ENCODE measurements around the gene UGT2B11.
"Not testable (repeated sequence)": the region's sequence is repeated elsewhere in the genome, so short reads cannot be mapped to it uniquely, and the experiment has no call there.

Gene UGT2B11

GRCh38 chr4:69214716-69215115, at the start of gene UGT2B11:
TSS of gene UGT2B11 (minus strand) at chr4:69214748. CDS start at chr4:69214722, 26 bp downstream.
- in situ Hi-C loops (cut with MboI; ENCODE audit: low sequenced_read_pairs) = no loop called here

GRCh38 chr4:69253147-69253772, 38.7 kb upstream of the UGT2B11 start:
- in situ Hi-C loops (cut with MboI; ENCODE audit: low sequenced_read_pairs) = not testable (repeated sequence)

GRCh38 chr4:69250884-69251283, 36.3 kb upstream of the UGT2B11 start:
- in situ Hi-C loops (cut with MboI; ENCODE audit: low sequenced_read_pairs) = not testable (repeated sequence)

GRCh38 chr4:69242562-69243240, 28.2 kb upstream of the UGT2B11 start:
- in situ Hi-C loops (cut with MboI; ENCODE audit: low sequenced_read_pairs) = not testable (repeated sequence)

GRCh38 chr4:69241746-69242145, 27.2 kb upstream of the UGT2B11 start:
- in situ Hi-C loops (cut with MboI; ENCODE audit: low sequenced_read_pairs) = not testable (repeated sequence)

- in situ Hi-C loops (cut with MboI; ENCODE audit: low sequenced_read_pairs) = not testable (repeated sequence)
These were observed 26.2 kb upstream of the UGT2B11 start for GRCh38 chr4:69240787-69241186.

GRCh38 chr4:69239557-69240168, 25.1 kb upstream of the UGT2B11 start:
- in situ Hi-C loops (cut with MboI; ENCODE audit: low sequenced_read_pairs) = no loop called here

- in situ Hi-C loops (cut with MboI; ENCODE audit: low sequenced_read_pairs) = no loop called here
These were observed 24.5 kb upstream of the UGT2B11 start for GRCh38 chr4:69239092-69239491.

GRCh38 chr4:69224891-69225290, 10.3 kb upstream of the UGT2B11 start:
- in situ Hi-C loops (cut with MboI; ENCODE audit: low sequenced_read_pairs) = no loop called here

- in situ Hi-C loops (cut with MboI; ENCODE audit: low sequenced_read_pairs) = not testable (repeated sequence)
These were observed 8.7 kb upstream of the UGT2B11 start for GRCh38 chr4:69223277-69223676.

- in situ Hi-C loops (cut with MboI; ENCODE audit: low sequenced_read_pairs) = not testable (repeated sequence)
These were observed 3.9 kb upstream of the UGT2B11 start for GRCh38 chr4:69218491-69218890.

- in situ Hi-C loops (cut with MboI; ENCODE audit: low sequenced_read_pairs) = no loop called here
These were observed 3.6 kb downstream of the UGT2B11 start for GRCh38 chr4:69210911-69211310.

GRCh38 chr4:69198506-69198905, 16.0 kb downstream of the UGT2B11 start:
- in situ Hi-C loops (cut with MboI; ENCODE audit: low sequenced_read_pairs) = not testable (repeated sequence)

- in situ Hi-C loops (cut with MboI; ENCODE audit: low sequenced_read_pairs) = no loop called here
These were observed 18.2 kb downstream of the UGT2B11 start for GRCh38 chr4:69196209-69196965.

- in situ Hi-C loops (cut with MboI; ENCODE audit: low sequenced_read_pairs) = no loop called here
These were observed 20.4 kb downstream of the UGT2B11 start for GRCh38 chr4:69194166-69194565.

- in situ Hi-C loops (cut with MboI; ENCODE audit: low sequenced_read_pairs) = not testable (repeated sequence)
These were observed 22.6 kb downstream of the UGT2B11 start for GRCh38 chr4:69191905-69192304.

- in situ Hi-C loops (cut with MboI; ENCODE audit: low sequenced_read_pairs) = not testable (repeated sequence)
These were observed 23.9 kb downstream of the UGT2B11 start for GRCh38 chr4:69190621-69191020.

GRCh38 chr4:69181519-69182169, 32.9 kb downstream of the UGT2B11 start:
- in situ Hi-C loops (cut with MboI; ENCODE audit: low sequenced_read_pairs) = not testable (repeated sequence)

GRCh38 chr4:69179817-69180216, 34.7 kb downstream of the UGT2B11 start:
- in situ Hi-C loops (cut with MboI; ENCODE audit: low sequenced_read_pairs) = not testable (repeated sequence)

- in situ Hi-C loops (cut with MboI; ENCODE audit: low sequenced_read_pairs) = not testable (repeated sequence)
These were observed 35.8 kb downstream of the UGT2B11 start for GRCh38 chr4:69178751-69179205.

All from HL-60/S4 treated with phorbol 12-myristate 13-acetate at 8.2 ng/mL for 4 days and 3 days (cell line).